Effector CD8-positive, alpha-beta T cell (primary cell): ENCODE results near the gene TGM1.
"Not testable (repeated sequence)": the region's sequence is repeated elsewhere in the genome, so short reads cannot be mapped to it uniquely, and the experiment has no call there.

Source experiments
- DNase-seq: peaks from one replicate; lab custom pipeline; 2025; lab: John Stamatoyannopoulos, UW

TGM1 gene

DNA sequence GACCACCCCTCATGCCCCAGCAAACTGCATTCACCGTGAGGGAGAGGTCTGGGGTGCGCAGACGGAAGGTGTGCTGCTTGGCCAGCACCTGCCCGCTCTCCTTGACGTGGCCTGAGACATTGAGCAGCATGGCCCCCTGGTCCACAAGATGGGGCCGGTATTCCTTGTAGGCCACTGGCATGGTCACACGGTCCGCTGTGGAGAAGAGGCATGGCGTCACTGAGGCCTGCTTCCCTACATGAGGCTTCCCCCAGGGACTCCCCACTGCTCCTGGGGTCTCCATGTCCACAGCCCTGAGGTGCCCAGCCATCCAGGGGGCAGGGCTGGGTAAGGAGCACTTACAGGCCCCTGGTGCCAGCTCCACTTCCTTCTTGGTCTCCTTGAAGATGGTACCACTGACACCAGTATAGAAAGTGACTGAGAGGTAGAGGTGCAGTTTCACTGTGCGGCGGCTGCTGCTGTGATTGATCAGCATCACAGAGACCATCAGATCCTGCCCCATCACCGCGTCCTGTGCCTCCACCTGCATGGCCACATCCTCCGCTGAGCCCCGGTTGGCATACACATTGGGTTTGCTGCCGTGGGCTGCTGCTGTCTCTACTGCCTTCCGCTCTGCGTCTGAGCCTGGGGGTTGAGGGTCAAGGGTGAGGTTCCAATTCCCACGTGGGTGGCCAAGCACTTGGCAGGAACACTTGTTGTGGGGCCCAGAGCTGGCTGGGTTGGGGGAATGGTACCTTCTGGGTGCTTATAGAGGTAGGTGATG lies 8.2 kb downstream of the TGM1 start:
- no peak for DNase-seq

DNA sequence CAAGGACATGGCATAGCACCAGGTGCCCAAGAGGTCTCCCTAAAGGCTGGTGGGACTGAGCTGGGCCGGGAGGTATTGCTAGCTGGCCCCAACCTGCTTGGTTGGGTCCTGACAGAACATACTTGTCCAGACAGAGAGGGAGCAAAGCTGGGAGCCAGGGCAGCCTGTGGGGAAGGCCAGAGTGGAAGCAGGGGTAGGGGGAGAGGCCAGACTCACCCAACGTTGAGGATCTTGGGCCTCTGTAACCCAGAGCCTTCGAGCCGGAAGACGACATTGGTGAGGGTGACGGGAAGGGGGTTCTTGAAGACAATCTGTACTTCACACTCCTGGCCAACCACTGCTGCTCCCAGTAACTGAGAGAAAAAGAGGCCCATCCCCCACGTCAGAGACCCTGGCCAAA lies 9.0 kb downstream of the TGM1 start:
- no peak for DNase-seq

DNA sequence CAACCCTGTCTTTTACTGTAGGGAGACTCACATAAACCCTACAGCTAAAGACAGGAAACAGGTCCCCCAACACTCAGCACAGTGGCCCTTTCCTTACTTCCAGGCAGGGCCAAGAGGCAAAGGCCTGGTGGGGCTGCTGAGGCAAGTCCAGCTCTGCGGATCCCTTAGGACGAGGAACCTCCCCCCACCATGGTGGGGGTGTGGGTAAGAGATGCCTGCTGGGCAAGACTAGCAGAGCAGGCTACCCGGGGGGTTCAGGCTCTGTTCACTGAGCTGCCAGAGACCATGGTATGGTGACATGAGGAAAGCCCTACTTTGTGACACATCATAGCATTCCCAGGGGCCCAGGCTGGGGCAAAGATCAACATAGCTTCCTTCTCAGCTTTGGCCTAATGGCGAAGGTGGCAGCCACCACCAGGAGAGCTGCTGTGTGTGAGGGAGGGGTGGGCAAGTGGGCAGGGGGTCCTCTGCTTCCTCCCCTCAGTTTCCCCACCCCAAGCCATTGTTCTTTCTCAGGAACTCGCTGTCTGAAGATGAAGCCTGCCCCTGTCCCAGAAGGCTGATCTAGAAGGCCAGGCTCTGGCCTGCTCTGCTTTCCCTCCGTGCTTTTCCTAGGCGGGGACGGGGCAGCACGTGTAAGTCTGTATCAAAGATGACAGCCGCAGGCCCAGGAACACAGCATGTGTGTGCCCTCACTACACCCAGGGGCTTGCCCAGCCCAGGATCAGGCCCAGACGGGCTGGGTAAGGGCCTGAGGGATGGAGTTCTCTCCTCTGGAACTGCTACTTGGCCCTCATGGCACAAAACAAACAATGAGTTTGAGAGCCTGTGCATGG lies 10.5 kb downstream of the TGM1 start:
- DNase-seq, result no peak

DNA sequence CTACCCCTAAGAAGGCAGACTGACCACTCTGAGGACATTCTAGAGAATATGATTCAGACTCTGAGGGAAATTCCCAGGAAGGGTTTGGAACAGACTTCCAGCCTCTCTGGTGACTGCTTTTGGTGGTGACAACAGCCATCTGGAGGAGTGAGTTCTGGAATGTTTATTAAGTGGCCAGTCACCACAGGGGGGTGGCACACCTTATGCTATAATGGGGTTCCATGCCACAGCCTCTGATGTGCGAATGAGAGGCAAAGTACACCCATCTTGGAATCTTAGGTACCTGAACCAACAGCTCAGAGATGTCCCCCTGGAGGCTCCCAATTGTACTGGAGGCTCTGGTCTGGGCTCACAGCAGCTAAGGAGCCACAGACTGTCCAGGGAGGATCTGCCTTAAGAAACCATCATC lies 11.1 kb downstream of the TGM1 start:
- no peak for DNase-seq

- no peak for DNase-seq
These were observed 12.6 kb downstream of the TGM1 start for GRCh38 chr14:24250354-24250753.

DNA sequence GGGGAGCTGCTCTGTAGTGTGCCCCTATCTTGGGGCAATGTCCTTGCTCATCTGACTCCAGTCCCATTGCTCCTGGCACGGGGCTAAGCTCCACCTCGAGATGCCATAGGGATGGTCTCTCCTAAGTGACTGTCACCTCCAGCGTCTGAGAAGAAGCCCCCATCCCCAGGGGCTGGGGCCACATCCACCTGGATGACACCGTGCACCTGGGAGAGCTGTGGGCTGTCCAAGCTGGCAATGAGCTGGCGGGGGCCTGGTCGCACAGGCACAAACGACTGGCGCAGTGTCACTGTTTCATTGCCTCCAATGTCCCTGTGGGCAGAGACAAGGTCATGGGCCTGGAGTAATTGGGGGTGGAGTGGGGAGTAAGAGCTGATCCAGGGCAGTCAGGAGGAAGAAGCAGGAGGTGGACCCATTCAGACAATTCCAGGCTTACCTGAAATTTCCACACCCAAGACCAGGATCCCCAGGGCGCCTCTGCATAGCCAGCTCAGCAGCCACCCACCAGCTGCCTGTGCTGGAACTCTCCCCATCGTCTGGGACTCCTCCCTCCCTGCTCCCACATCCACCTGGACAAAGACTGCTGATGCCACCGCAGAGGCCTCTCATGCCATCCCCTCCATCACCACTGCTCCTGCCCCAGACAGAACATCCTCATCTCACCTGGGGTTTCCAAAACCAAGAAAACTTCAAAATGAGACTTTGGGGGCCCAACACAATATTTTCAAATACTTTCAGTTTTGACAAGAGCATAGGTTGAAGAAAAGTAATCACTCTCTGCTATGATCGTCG lies 13.6 kb downstream of the TGM1 start:
- DNase-seq, result no peak

DNA sequence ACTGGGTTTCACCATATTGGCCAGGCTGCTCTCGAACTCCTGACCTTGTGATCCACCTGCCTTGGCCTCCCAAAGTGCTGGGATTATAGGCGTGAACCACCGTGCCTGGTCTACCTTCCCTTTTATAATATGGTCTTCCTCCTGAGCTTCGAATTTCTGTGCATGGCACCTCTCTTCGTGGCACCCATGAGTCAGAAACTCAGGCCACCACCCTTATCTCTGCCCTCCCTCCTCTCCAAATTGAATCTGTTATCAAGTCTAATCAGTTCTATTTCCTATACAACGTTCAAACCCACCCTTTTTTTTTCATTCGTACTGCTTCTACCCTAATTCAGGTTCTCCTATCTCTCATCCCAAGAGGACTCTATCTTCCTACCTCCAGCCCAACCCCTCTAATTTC lies 15.6 kb downstream of the TGM1 start:
- no peak for DNase-seq

- DNase-seq, result no peak
These were observed 16.2 kb downstream of the TGM1 start for GRCh38 chr14:24246765-24247212.

DNA sequence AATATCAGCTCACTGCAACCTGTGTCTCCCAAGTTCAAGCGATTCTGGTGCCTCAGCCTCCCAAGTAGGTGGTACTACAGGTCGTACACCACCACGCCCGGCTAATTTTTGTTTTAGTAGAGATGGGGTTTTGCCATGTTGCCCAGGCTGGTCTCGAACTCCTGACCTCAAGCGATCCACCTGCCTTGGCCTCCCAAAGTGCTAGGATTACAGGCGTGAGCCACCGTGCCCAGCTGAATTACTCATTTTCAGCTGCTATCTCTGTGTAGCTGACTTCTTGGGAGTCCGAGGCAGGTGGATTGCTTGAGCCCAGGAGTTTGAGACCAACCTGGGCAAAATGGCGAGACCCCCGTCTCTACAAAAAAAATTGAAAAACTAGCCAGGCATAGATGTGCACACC lies 17.6 kb downstream of the TGM1 start:
- DNase-seq, result not testable (repeated sequence)

DNA sequence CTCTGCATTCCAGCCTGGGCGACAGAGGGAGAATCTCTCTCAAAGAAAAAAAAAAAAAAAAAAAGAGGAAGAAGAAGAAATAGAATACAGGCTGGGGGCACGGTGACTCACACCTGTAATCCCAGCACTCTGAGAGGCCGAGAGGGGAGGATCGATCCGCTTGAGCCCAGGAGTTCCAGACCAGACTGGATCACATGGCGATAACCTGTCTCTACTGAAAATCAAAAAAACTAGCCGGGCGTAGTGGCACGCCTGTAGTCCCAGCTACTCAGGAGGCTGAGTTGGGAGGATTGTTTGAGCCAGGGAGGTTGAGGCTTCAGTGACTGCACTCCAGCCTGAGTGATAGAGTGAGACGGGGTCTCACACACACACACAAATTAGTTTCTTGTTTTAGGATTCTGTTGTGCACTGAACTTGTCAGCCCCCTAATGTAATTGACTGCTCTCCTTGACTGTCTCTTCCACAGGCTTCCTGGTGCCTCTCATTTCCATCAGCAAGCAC lies 19.6 kb downstream of the TGM1 start:
- no peak for DNase-seq

DNA sequence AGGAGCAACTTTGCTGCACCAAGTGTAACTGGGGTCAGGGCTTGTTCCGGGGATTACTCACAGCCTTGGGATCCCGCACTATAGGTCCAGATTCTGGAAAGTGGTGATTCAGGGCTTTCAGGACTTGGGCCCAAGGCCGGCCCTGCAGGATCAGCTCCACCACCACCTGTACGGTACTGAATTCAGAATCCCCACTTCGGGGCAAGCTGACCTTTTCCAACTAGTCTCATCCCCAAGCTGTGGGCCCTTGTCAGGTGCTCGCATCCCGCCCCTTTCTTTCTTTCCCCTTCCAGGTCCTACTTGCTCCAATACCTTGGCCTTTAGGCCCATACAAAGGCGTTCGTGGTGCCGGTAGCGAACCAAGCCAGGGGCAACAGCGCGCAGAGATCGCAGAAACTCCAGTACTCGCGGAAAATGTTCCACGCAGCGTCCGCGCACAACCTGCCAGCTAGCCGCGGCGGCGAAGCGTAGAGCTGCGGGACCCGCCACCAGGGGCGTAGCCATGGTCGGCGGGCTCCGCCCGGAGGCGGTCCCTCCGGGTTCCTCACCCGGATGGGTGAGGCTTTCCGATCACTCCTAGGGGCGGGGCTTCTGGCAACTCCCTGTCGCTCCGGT lies 21.0 kb downstream of the TGM1 start:
- peak; percentile 89 for DNase-seq

DNA sequence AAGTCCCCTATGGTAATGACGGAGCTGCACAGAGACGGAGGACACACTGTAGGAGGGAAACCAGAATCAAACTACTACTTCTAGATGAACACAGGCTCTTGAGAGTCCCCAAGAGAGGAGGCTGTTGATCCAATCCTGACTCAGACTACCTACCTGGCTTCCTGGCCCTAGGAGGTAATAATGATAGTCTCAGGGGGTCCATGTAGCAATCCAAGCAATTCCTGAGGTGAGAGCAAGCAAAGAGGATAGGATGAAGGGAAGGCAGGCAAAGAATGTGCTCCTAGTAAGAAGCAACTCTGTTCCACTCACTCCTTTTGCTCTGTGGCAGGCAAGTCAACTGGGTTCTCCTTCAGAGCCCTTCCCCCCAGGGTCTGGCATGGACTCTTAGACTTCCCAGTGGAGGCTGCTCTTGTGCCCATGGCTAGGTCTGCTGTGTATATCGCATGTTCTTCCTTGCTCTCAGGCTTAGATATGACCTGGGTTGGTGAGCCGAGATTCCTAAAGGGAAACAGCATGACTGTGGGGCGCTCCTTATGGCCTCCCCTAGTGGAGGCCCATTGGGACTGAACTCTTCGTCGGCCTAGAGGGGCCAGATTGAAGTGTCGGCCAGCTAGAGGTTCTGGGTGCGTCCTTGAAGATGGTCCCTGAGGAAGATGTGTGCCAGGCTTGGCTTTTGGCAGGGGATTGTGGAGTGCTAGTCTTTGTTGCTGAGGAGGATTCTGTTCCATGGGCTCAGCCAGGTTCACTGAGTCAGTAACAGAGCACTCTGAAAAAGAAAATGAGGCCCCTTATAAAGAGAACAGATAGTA lies 22.7 kb downstream of the TGM1 start:
- DNase-seq, result no peak

GRCh38 chr14:24238527-24239037 lies 24.4 kb downstream of the TGM1 start:
- no peak for DNase-seq

DNA sequence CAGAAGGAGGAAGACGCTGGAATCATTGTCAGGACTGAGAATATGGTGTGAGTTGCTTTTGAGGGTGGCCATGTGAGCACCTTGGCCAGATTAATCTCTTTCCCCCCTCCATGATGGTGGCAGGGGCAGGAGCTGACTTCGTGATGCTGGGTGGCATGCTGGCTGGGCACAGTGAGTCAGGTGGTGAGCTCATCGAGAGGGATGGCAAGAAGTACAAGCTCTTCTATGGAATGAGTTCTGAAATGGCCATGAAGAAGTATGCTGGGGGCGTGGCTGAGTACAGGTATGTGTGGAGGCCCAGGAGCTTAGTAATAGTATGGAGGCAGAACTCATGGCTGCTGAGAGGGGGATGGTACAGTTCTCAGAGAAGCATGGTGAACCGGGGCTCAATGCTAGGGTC lies 24.9 kb downstream of the TGM1 start:
- no peak for DNase-seq

DNA sequence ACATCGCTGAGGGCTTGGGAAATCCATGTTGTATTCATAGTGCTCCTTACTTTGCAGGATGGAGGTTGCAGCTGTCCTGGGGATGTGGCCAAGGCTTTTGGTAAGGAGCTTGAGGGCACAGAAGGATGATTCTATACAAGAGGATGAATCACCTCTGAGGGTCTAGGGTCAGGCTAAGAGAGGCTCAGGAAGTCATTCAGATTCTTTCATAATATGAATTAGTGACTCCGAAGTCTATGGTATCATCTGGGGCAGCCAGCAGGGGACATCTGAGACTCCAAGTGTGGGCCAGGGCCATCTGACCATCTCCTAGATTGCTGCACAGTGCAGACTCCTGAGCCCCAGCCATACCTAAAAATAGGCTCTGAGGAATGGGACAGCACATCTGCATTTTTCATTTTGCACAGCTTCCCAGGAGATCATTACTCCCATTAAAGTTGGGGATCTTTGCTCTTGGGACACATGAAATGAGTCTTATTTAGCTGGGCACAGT lies 25.5 kb downstream of the TGM1 start:
- DNase-seq, result no peak

DNA sequence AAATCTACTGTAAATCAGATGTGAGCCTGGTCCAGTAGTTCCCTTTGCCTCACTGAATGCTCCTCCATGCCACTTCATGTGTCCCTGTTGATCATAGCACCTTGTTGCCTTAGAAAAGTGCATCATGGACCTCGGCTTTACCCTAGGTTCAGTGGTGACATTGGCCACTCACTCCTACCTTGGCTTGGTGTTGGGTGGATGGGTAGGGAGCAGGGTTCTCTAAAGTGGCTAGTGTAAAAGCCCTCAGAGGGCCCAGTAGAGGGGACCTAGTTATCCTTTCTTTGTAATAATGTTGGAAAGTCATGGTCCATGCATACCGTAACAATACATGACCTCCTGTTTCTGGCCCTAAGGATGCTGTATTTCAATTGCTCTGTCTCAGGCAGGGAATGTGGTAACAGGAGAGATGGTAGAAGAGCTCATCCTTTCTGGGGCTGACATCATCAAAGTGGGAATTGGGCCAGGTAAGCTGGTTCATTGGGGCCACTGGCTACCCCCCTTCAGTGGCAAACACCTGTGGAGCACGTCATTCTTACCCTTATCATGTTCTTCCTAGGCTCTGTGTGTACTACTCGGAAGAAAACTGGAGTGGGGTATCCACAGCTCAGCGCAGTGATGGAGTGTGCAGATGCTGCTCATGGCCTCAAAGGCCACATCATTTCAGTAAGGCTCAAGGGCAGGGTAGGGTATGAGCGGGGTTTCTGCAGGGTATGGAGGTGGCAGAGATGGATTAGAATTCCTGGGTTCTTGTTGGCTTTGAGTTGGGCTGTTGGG lies 26.1 kb downstream of the TGM1 start:
- DNase-seq, result no peak

DNA sequence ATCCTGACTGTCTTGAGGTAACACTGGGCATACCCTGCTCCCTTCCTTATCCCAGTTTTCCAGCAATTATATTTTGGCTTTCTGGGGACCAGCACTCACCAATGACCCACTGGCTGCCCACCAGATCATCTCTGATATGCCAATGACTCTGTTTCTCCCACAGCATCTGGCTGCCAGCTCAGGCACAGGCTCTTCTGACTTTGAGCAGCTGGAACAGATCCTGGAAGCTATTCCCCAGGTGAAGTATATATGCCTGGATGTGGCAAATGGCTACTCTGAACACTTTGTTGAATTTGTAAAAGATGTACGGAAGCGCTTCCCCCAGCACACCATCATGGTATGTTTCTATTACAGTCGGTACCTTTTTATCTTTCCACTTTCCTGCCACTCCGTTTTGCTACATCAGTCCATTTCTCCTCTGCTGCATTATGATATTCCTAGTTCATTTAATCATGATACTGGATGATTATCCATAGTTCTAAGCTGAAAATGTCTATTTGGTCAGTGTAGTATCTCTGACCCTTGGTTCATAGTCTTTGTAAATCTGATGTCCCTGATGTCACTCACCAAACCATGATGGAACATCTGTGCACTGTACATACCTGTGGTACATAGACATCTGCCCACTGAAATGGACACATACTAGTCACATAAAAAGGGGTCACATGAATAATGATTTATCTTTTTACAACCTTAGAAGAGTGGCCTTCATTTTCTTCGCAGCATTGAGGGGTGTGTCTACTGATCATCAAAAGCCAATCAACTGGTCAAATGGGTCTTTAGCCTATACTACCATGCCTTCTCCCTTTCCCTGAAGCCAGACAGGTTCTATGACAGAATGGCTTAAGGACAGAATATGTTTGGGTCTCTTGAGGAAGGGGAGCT lies 26.9 kb downstream of the TGM1 start:
- no peak for DNase-seq

- no peak for DNase-seq
These were observed 28.6 kb downstream of the TGM1 start for GRCh38 chr14:24234095-24235005.
